Testis (tissue), 3 donors: ENCODE measurements around the gene CTIF. TPM values are rescaled to one million over a fixed set of nuclear protein-coding genes. Genes with fewer than 3 reads are reported as not detected.

Experiments
- DNase-seq: peaks from one replicate; pipeline ENCODE4 v3.0.0-alpha.2; 2019
- H3K27ac ChIP-seq, 2 donors: fragments of 200-600 bp; sonication (generic); one replicate each; pipeline ENCODE4 v1.5.1; 2019
- H3K27me3 ChIP-seq: fragments of 200-600 bp; sonication (generic); one replicate; pipeline ENCODE4 v1.5.1; 2019
- H3K36me3 ChIP-seq: fragments of 200-600 bp; sonication (generic); one replicate; pipeline ENCODE4 v1.5.1; 2017; ENCODE audit warnings: low read depth; ENCODE audit errors: missing control alignments
- H3K4me1 ChIP-seq: fragments of 200-600 bp; sonication (generic); one replicate; pipeline ENCODE4 v1.5.1; 2019
- H3K4me3 ChIP-seq, 2 donors: fragments of 200-600 bp; sonication (generic); one replicate each; pipeline ENCODE4 v1.5.1; 2017 to 2019
- H3K9me3 ChIP-seq: fragments of 200-600 bp; sonication (generic); one replicate; pipeline ENCODE4 v1.5.1; 2017
- CTCF ChIP-seq, 3 experiments: fragments of 450-650 bp in 2 of 3; fragments of 200-600 bp in 1 of 3; sonication (generic) in 1 of 3; IDR thresholded peaks; one replicate each; pipeline ENCODE4 v1.5.1; 2016 to 2019; ENCODE audit warnings: antibody characterized with exemption in 3 of 3, mild to moderate bottlenecking in 2 of 3, moderate library complexity in 1 of 3
- POLR2A ChIP-seq: fragments of 450-650 bp; IDR thresholded peaks from one replicate; pipeline ENCODE4 v1.6.1; 2017; ENCODE audit warnings: antibody characterized with exemption, mild to moderate bottlenecking, moderate library complexity
- WGBS, 2 donors: methylation state at CpG; one replicate each; pipeline ENCODE4 v1.1.5; 2018; 5-methylcytosine and 5-hydroxymethylcytosine counted together
- intact Hi-C: fragments of 100-400 bp; cut with DNase I; formaldehyde crosslinking; loops from one replicate; pipeline ENCODE4 v1.15.1; 2023; ENCODE audit warnings: low total_unique reads
- polyA plus RNA-seq: library from polyadenylated mRNA; stranded (reverse); fragments of 350-450 nt; fragmentation: Illumina TruSeq; extraction: RNeasy Lipid Tissue Mini Kit (QIAGEN cat#74804); gene quantifications from one replicate; pipeline ENCODE4 v1.2.3, GENCODE V29; 2014; ENCODE audit warnings: low read depth, low replicate concordance; ENCODE audit not compliant: insufficient read depth
- total RNA-seq, 2 donors: library from RNA; depleted of rRNA; stranded (reverse); fragments of >200 nt; gene quantifications; one replicate each; pipeline ENCODE4 v1.2.3, GENCODE V29; 2016

Gene CTIF
- total and polyA plus RNA-seq, 3 donors from 2014 or later = 33.8 to 41.5 (median 35.6) TPM

GRCh38 chr18:48786455-48787202, 247.8 kb downstream of the CTIF start:
- peaks cover 16% of the 10 kb centered on the region for H3K4me1 ChIP-seq
- WGBS, 2 donors = 74 to 85% methylated on average over 10 of the region's 10 CpGs
- H3K27me3 ChIP-seq = no peaks in the 10 kb centered on the region
- no peak overlapping the region for H3K27ac ChIP-seq
- H3K4me3 ChIP-seq = no peak overlapping the region
- H3K36me3 ChIP-seq = no peaks in the 10 kb centered on the region
- TF ChIP-seq CTCF (IDR thresholded peaks at IDR 0.05) (no peak), POLR2A (no peak)
- no peak for DNase-seq
- intact Hi-C loops = no loop called here
- no peaks in the 10 kb centered on the region for H3K9me3 ChIP-seq

- WGBS, 2 donors = 71 to 79% methylated on average over 11 of the region's 11 CpGs
- DNase-seq = no peak
- no peaks in the 10 kb centered on the region for H3K36me3 ChIP-seq
- H3K27ac ChIP-seq = no peak overlapping the region
- intact Hi-C loops = no loop called here
- no peak overlapping the region for H3K4me3 ChIP-seq
- no peaks in the 10 kb centered on the region for H3K27me3 ChIP-seq
- no peaks in the 10 kb centered on the region for H3K9me3 ChIP-seq
- TF ChIP-seq CTCF (IDR thresholded peaks at IDR 0.05) = no peak
- no peak for TF ChIP-seq POLR2A
- H3K4me1 ChIP-seq = peaks cover 8% of the 10 kb centered on the region
Measured at GRCh38 chr18:48787203-48788151, 248.6 kb downstream of the CTIF start.

GRCh38 chr18:48788373-48788772, 249.5 kb downstream of the CTIF start:
- no peak overlapping the region for H3K4me3 ChIP-seq
- no peak overlapping the region for H3K27ac ChIP-seq
- H3K9me3 ChIP-seq = no peaks in the 10 kb centered on the region
- no peak for TF ChIP-seq POLR2A
- TF ChIP-seq CTCF (IDR thresholded peaks at IDR 0.05) = no peak
- DNase-seq = no peak
- intact Hi-C loops = no loop called here
- H3K27me3 ChIP-seq = no peaks in the 10 kb centered on the region
- H3K4me1 ChIP-seq = no peaks in the 10 kb centered on the region
- WGBS, 2 donors = 82 to 91% methylated on average over 1 of the region's 1 CpG
- H3K36me3 ChIP-seq = no peaks in the 10 kb centered on the region

- TF ChIP-seq POLR2A = no peak
- no peak for TF ChIP-seq CTCF (IDR thresholded peaks at IDR 0.05)
- intact Hi-C loops = no loop called here
- H3K27ac ChIP-seq = no peak overlapping the region
Measured at GRCh38 chr18:48789259-48789812, 250.5 kb downstream of the CTIF start.

More at GRCh38 chr18:48789259-48789812, 250.5 kb downstream of the CTIF start:
- H3K36me3 ChIP-seq = no peaks in the 10 kb centered on the region
- H3K27me3 ChIP-seq = no peaks in the 10 kb centered on the region
- no peaks in the 10 kb centered on the region for H3K9me3 ChIP-seq
- H3K4me3 ChIP-seq = no peak overlapping the region
- no peaks in the 10 kb centered on the region for H3K4me1 ChIP-seq
- DNase-seq = no peak
